HG02571 (cell line): ENCODE measurements around the gene TMEM205.
"Not testable (repeated sequence)": the region's sequence is repeated elsewhere in the genome, so short reads cannot be mapped to it uniquely, and the experiment has no call there.

ENCODE experiments used
- ATAC-seq: cut with Tn5 transposase; IDR thresholded peaks from one replicate; pipeline ENCODE4 v1.9.1; 2021; ENCODE audit warnings: mild to moderate bottlenecking, moderate library complexity; ENCODE audit not compliant: unreplicated experiment

Gene TMEM205

DNA sequence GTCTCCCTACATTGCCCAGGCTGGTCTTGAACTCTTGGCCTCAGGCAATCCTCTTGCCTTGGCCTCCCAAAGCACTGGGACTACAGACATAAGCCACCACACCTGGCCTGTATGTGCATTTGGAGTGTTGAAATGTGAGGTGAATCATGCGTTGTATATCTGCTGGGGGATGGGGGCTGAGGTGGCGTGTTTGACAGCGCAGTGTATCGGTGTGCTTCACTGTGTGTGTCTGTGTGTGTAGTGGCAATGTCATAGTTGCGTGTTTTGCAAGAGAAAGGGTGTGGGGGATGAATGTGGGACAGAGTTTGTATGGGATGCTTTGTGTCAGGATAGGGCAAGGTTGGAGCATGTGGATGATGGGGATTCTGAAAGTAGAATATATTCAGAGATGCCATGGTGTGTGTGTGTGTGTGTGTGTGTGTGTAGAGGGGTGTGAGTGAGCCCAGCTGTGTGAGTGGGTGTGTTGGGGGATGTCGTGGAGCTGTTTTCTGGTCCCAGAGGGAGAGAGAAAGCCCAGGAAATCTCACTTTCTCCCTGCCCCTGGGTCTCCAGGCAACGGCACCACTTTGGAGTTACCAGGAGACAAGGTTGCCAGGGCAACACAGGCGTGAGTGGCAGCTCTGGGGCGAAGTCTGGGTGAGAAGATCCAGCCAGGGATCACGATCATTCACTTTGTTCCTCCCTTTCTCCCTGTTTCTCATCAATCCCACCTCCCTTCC is 27.3 kb upstream of the TMEM205 start:
- no peak for ATAC-seq

DNA sequence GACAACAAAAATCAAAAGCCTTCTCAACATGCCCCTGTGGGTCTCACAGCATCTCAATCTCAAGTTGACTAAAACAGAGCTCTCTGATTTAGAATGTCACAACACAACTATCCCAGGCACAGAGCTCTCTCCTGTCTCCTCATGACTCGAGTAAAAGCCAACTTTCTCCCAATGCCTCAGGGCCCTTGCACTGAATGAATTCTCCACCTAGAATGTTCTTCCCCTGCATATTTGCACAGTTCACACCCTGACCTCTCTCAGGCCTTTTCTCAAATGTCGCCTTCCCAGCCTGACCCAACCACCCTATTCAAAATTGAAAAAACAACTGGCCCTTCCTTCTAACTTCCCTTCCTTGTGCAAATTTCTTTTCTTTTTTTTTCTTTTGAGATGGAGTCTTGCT is 24.7 kb upstream of the TMEM205 start:
- ATAC-seq: no peak

DNA sequence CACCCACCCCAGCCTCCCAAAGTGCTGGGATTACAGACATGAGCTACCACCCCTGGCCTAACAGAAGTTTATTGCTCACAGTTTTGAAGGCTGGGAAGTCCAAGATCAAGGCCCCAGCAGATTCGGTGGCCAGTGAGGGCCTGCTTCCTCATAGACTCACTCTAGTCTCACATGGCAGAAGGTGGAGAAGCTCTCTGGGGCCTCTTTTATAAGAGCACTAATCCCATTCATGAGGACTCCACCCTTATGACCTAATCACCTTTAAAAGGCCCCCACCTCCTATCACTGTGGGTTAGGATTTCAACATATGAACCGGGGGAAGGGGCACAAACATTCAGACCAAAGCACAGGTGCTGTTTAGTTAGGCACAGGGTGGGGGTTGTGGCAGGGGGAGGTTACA is 21.5 kb upstream of the TMEM205 start:
- no peak for ATAC-seq

DNA sequence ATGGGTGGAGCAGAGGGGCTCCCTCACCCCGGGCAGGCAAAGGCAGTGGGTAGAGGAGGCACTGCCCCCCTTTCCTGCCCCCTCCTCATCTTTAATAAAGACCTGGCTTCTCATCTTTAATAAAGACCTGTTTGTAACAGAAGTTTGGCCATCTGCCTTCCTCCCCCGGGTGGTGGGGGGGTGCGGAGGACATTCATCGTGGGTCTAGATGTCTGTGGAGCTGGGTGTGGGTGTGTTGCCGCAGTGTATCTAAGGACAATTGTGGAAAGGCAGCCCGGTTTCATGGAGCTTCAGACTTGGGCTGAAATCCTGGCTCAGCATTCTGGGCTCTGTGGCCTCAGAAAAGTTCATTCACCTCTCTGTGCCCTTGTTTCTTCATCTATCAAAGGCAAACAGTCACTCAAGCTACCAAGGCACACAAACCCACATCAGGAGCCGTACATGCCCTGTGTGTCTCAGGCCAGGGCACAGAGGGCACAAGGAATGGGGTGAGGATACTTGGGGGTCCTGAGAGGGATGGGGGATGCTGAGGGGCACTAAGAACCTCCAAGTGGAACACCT is 19.6 kb upstream of the TMEM205 start:
- no peak for ATAC-seq

DNA sequence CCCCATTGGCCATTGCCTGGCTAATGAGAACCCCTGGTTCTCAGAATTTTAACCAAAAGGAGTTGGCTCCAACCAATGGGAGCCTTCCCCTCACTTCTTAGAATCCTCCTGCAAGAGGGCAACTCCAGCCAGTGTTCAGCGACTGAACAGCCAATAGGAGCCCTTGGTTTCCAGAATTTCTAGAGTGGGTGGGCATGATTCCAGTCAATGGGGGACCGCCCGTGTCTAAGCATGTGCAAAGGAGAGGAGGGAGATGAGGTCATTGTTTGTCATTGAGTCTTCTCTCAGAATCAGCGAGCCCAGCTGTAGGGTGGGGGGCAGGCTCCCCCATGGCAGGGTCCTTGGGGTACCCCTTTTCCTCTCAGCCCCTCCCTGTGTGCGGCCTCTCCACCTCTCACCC is 18.9 kb upstream of the TMEM205 start:
- no peak for ATAC-seq

DNA sequence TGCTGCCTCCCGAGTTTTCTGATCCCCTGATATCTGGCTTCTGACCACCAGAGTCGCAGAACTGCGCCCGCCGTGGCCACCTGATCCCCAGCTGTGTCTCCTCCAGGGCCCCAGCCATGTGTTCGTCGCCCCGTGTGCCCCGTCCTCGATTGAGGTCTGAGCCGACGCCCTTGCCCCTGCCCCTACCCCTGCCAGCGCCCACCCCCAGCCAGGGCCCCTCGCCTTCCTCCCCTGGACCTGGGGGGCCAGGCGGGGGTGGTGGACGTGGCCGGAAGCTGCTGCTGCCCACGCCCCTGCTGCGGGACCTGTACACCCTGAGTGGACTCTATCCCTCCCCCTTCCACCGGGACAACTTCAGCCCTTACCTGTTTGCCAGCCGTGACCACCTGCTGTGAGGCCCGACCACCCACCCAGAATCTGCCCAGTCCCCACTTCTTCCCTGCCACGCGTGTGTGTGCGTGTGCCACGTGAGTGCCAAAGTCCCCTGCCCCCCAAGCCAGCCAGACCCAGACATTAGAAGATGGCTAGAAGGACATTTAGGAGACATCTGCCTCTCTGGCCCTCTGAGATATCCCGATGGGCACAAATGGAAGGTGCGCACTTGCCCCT is 18.3 kb upstream of the TMEM205 start:
- ATAC-seq: no peak

DNA sequence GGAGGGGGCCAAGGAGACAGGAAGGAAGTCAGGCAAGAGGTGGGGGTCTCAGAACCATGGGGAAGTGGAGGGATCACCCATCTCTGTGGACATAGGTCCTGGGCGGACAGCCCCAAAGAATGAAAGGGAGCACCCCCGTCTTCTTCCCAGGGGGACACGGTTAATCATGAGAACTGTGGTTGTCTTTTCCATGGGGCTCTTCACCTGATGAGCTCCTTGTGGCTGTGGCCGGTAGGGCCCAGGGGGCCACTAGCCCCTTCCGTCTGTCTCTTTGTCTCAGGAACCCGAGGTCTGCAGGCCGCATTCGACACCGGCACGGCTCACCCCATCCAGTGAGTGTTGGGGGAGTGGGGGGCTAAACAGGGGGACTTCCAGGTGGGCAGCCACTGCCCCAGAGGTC is 17.8 kb upstream of the TMEM205 start:
- no peak for ATAC-seq

DNA sequence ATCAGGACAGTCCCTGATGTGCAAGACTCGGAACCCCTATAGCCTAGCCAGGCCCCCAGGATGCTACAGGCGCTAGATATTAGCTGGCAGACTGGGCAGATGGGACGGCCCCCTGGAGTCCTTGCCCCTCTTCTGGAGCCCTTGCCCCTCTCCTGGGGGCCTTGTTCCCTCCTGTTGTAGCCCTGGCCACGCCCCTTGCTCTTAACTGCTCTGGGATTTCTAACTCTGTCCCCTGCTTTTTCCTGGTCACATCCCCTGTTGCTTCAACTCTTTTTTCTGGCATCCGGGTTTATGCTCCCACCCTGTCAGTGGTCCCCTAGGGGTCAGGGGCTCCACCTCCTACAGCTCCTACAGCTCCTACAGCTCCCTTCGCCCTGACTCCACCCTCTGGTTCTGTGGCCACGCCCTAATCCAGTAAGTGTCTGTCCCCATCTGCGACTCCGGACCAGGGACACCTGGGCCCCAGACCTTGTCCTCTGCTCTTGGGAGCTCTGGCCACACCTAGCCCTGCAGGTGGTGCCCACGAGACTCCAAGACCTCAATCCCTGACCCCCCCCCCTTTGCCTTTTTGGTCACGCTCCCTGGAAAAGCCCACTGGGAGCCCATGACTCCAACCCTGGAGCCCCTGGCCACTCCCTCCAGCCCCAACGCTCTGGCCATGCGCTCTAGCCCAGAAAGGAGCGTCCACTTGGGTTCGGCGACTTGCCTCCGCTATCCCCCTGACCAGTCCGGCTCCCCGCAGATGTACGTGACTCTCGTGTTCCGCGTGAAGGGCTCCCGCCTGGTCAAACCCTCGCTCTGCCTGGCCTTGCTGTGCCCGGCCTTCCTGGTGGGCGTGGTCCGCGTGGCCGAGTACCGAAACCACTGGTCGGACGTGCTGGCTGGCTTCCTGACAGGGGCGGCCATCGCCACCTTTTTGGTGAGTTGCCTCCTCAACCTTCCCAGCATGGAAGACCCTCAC is 16.0 kb upstream of the TMEM205 start:
- ATAC-seq: no peak

DNA sequence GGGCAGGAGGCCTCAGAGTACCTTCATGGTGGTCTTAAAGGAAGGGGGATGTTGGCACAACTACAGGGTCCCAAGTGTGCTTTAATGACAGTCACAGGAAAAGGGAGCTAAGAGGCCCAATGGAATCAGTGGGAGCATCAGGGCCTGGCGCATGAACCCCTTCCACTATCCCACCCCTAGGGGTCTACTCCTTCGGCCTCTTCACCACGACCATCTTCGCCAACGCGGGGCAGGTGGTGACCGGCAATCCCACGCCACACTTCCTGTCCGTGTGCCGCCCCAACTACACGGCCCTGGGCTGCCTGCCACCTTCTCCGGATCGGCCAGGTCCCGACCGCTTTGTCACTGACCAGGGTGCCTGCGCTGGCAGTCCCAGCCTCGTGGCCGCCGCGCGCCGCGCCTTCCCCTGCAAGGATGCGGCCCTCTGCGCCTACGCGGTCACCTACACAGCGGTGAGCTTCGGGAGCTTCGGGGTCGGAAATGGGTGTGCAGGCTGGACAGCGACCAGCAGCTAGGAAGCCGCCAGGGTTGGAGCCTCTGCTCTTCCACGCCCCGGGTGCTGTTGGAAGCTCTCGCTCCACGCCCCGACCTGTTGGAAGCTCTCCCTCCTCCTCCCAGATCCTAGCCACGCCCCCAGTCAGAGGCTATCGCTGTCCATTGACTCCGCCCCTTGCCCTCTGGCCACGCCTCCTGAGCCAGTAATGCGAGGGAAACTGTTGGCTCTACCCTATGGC is 15.1 kb upstream of the TMEM205 start:
- ATAC-seq: no peak

DNA sequence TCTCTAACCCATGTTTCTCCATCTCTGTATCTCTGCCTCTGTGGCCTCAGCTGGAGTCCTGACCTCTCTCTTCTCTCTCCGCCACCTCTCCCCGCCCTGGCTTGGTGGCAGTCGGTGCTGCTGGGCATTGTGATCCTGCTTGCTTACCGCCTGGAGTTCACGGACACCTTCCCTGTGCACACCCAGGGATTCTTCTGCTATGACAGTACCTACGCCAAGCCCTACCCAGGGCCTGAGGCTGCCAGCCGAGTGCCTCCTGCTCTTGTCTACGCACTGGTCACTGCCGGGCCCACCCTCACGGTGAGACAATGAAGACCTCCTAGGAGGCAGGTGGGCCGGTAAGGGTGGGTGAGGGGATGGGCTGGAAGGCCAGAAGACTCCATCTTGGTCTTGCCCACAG is 13.4 kb upstream of the TMEM205 start:
- ATAC-seq: no peak

DNA sequence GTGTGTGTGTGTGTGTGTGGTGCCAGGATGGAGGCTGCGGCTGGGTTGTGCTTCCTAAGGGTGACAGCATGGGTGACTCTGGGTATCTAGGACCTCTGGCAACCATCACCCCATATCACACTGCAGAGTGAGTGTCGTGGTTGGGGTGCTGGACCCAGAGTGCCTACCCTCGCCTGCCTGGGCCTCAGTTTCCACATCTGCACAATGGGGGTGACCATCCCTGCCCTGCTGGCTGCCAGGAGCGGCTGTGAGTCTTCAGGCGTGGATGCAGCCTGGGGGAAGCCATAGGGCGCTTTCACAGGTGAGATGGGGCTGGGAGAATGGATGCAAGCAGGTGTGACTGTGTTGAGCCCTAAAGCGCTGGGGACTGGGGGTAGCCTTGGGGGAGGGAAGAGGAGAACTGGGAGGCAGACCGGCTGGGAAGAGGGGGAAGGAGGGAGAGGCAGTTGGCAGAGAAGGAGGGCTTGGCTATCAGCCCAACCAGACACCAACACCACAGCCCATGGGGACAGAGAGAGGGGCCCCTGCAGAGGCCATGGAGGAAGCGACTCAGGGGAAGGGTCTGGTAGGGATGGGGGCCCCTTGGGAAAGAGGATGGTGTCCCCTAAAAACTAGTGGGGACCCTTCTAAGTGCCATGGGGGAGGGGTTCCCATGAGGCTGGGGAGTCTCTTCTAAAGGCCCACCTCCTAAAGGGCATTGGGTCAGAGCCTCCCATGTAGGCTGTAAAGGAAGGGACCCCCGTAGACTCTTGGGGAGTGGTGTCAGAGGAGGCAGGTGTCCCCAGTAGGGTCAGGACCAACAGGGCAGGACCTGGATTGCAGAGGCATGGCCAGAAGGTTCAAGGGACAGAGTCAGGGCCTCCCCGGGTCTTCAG is 10.8 kb upstream of the TMEM205 start:
- ATAC-seq: no peak

DNA sequence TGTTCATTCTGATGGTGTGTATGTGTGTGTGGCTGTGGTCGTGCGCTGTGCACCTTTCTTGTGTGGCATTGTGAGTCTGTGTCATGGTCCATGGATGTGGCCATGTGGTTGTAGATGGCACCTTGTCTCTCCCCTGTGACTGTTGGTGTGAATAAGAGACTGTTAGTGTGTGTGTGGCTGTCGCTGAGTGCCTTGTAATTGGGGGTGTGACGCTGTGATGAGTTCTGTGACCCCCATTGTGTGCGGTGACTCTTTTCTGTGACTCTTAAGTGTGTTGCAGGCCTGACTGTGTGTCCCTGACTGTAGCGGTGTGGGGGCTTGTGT is 10.0 kb upstream of the TMEM205 start:
- ATAC-seq: no peak

DNA sequence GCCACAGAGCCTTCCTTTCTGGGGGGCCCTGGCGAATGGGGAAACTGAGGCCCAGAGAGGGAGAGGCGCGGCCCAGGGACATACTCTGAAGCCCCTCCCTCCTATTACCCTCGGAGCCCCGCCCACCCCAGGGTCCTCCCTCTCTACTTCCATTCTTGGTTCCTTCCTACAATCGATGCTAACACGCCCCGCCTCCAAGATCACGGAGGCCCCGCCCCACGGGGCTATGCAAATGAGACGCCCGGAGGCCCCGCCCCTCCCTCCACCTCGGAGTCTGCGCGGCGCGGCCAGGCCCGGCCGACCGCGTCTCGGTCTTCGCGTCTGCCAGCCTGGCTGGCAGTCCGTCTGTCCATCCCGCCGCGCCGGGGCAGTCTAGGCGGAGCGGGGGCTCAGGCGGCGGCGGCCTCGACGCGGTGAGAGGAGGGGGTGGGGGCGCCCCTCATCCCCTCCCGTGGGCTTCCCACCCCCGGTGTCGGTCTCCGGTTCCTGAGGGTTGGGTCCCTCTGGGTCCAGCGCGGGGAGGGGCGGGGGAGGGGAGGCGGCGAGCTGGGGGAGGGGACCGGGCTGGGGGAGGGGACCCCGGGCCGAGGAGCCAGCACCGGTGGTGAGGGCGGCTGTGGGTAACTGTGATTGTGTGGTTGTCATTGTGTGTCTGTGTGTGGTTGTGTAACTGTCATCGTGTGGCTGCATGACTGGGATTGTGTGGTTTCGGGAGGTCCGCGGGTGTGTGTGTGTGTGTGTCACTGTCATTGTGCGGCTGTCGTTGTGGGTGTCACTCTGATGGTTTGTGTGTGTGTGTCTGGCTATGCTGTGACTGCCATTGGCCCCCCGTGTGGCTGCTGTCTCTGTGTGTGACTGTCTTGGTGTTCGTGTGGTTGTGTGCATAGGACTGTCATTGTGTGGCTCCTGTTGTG is 9.3 kb upstream of the TMEM205 start, which contains the start of gene PLPPR2:
Gene PLPPR2, plus strand, starts transcription at position 273 of the 914 bp plus-strand sequence. CDS start 2,242 bp downstream, outside the sequence.
- ATAC-seq: no peak

DNA sequence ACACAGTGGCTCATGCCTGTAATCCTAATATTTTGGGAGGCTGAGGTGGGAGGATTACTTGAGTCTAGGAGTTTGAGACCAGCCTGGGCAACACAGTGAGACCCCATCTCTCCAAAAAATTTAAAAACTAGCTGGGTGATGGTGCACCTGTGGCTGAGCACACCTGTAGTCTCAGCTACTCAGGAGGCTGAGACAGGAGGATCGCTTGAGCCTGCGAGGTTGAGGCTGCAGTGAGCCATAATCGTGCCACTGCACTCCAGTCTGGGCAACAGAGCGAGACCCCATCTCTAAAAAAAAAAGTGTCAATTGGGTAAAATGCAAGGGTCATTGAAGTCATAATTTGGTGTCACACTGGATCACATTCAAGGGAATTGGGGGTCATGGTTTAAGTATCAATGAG is 8.0 kb upstream of the TMEM205 start:
- not testable (repeated sequence) for ATAC-seq

DNA sequence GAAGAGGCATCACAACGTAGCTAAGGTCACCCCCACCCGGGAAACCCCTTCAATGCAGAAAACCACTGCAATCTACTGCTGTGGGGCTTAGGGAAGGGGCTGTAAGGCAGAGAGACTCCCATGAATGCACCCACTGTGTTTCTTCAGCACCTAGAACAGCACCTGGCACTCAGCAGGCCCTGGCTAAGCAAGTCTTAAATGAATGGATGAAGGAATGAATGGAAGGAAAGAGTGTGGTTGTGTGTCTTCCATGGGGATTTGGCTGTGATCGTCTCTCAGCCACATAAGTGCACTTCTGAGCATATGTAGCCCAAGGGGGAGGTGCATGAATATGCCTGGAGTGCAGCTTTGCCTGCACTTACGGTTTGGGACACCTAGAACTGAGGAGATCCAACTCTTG is 3.1 kb upstream of the TMEM205 start:
- ATAC-seq: no peak

DNA sequence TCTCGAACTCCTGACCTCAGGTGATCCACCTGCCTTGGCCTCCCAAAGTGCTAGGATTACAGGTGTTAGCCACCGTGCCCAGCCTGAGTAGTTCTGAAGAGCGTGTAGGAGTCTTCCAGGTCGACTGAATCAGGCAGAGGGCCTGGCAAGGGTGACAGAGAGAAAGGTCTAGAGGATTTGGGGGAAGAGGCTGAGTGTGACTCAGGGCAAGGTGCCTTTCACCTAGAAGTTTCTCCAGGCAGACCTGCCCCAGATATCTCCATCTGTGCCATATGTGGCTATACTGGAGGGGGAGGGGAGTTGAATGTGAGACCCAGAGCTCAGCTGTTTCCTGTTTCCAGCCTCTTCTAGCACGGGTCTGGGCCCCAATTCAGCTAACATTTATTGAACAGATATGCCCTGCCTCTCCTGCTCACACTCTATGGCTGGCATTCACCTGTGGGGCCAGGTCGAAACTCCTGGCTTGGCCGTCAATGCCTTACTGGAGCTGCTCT is 1.5 kb upstream of the TMEM205 start:
- ATAC-seq: no peak

DNA sequence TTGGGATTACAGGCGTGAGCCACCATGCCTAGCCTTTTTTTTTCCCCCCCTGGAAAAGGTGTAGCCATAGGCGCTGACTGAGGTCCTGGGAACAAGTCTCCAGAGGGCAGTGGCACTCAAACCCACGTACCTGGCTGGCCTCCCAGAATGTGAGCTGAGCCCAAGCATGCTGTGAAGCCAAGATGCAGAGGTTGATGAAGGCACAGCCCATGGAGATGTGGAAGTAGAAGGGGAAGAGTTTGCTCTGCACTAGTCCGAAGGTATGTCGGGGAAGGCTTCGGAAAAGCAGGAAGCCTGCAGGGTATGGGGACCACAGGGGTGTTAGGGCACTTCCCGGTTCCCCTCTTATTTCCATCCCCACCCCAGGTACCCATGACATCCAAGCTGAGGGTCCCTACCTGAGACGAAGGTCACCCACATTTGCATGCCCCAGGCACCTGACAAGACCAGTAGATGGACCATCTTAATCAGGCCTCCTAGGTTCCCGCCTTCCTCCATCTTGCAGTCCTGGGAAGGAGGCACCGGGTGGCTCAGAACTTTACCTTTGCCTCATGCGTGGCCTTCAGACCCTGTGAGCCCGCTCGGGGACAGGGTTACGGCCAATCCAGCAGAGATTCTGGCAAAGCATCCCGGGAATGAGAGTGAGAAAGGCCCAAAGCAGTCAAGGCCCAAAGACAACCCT is 805 bp downstream of the TMEM205 start:
- no peak for ATAC-seq

DNA sequence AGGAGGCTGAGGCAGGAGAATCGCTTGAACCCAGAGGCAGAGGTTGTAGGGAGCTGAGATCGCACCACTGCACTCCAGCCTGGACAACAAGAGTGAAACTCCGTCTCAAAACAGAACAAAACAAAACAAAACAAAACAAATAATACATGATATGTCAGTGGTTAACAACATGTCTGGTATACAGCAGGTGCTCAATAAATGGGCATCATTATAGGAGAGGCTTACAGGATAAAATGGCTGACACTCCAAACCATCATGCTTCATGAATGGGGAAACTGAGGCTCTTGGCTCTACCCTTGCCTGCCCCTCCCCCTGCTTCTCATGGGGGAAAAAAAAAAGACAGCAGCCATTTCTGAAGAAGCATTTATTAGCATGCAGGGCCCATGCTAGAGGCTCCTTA is 3.6 kb downstream of the TMEM205 start:
- ATAC-seq: no peak
